DMS 273 treated with DMSO at 0.1 percent for 48 hours (cell line): ENCODE results near the gene OLFM3.

ENCODE experiments used
- DNase-seq: peaks from one replicate; lab custom pipeline; 2025; lab: John Stamatoyannopoulos, UW

The OLFM3 gene

DNA sequence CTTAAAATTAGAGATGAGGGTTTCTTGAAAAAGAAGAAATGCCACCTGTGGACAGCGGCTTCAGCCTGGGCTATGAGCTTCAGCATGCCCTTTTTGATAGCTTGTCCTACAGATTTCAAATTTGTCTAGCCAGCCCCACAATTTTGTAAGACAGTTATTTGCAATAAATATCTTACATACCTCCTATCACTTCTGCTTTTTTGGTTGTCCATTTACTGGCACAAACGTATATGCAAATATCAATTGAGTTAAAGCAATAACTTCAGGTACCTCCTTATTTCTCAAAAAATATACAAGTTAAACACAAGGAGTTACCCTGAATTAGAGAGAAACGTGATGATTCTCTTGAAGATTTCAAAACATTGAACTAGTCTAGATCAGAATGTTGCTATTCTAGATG is 53.5 kb downstream of the OLFM3 start:
- DNase-seq = no peak

DNA sequence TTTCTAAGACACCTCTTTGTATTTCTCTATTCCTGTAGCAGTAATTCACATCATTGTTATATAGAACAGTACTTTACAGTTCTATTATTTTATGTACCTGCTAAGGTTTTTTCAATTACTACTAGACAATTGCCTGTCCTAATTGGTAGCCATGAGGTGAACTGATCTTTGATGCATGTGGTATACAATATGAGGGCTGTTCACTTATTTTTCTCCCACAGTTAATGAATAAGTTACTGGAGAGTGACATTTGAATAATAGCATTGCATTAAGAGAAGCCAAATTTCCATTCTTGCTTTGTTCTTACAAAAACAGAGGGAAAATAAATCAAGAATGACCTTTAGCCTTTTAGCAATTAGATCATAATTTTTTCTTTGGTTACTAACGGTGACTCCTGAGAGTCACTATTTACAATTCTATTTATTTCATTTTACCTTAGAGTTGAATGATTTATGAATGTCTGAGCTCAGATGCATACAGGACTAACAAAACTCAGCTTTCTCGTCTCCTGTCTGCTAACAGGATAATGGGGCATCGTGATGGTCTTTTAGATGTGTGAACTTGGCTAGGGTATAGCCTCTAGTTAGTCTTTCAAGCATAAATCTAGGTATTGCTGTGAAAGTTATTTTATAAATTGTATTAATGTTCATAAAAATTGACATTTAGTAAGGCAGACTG is 54.1 kb downstream of the OLFM3 start:
- no peak for DNase-seq

DNA sequence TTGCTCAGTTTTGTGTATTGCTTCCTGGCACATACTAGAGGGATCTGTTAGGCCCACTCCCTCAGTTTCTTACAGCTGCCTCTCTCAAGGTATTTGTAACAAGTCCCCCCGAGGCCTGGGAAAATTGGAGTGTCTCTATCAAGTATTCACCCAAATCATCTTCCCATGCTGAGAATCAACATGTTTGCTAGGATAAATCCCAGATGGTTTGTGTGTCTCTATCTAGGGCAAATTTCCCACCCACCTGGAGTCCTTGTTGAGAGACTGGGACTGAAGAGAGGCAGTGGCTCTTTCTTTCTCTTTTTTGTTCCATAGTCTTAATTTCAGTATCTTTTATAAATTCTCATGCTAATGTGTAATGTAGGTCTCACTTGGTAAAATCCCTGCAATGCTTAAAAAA is 58.0 kb downstream of the OLFM3 start:
- DNase-seq = no peak

DNA sequence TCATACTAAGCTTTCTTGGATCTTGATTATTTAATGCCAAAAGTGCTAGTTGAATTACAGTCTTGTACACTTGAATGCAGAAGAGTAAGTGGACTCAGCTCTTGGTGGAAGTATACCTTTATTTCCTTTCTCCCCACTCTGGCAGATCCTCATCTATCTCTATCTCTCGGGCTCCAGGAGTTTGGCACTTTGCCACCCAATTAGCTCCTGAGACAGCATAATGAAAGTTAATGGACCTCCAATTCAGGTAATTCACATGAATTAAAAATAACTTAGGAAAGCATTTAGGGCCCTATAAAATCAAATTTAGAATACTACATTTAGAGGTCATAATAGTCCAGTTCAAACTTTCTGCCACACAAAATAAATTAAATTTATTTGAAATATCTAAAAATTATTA is 67.4 kb downstream of the OLFM3 start:
- no peak for DNase-seq

DNA sequence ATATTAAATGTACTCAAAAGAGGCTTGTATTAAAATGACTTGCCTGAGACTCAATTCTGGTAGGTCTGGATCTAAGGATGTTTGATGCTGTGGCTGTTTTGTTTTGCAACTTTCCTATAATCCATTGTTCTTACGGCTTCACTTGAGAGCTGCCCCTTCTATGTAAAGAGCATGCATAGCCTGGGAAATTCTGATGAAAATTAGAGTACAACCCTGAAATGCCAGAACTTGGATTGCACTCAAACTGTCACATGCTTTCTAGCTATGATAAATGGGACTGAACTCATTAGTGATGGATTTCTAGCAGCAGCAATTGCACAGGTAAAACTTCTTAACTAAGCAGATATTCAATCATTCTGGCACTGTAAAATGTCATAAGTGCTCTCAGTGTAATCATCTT is 67.9 kb downstream of the OLFM3 start:
- no peak for DNase-seq

DNA sequence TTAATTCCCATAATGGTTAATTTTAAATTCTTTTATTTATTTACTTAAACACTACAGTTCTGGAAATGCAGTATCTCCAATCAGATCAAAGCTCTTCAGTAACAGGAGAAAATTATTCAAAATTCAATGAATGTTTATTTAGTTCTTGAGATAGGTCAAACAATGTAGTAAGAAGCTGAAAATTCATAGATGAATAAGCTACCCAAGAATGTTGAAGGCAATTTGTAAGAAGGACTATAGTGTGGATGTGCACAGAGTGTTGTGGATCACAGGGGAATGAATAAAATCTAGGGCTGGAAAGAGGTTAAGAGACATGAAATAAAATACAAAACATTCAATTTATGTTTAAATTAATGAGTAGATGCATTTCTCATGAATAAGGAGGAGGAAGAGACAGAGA is 72.0 kb downstream of the OLFM3 start:
- no peak for DNase-seq

DNA sequence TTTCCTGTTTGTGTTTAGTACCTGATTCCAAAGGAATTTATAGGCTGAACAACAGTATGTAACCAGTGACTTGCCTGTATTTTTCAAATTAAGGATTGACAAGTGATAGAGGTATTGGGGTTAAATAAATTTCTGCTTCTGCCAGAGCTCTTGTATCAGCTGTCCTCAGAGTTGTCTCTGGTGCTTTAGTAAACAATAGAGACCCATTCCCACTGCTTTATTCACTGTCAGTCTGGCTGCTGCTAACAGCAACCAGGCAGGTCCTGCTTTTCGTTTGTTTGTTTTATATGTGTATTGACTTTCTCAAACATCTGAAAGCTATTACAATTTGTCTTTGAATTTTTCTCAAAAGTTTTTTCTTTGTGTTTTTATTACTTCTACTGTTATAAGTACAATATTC is 76.1 kb downstream of the OLFM3 start:
- DNase-seq = no peak

DNA sequence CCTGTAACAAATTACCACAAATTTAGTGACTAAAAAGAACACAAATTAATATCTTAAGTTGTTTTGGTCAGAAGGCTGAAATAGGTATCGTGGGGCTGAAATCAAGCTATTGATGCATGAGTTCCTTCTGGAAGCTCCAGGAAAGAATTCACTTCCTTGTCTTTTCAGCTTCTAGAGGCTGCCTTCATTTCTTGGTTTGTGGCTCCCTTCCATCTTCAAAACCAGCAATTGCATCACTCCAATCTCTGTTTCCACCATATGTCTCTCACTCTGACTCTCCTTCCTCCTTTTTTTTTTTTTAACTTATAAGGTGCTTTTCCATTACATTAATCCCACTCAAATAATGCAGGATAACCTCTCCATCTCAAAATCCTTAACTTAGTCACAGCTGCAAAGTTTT is 78.4 kb downstream of the OLFM3 start:
- no peak for DNase-seq

DNA sequence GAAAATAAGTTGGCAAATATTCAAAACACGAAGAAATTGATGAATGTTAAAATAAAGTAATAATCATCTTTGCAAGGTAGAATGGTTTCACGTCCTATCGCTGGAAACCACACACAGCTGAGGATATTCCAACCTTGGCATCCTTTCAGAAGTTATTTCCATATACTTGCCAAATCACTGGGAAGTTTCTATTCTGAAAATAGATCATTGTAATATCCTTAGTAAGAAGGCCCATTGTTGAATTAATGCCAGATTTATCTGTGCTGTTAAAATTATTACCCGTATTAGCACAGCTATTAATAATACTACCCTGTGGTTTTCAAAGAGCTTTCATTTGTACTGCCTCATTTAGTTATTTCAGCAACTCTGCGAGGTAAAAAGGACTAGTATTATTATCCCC is 81.1 kb downstream of the OLFM3 start:
- DNase-seq = no peak

DNA sequence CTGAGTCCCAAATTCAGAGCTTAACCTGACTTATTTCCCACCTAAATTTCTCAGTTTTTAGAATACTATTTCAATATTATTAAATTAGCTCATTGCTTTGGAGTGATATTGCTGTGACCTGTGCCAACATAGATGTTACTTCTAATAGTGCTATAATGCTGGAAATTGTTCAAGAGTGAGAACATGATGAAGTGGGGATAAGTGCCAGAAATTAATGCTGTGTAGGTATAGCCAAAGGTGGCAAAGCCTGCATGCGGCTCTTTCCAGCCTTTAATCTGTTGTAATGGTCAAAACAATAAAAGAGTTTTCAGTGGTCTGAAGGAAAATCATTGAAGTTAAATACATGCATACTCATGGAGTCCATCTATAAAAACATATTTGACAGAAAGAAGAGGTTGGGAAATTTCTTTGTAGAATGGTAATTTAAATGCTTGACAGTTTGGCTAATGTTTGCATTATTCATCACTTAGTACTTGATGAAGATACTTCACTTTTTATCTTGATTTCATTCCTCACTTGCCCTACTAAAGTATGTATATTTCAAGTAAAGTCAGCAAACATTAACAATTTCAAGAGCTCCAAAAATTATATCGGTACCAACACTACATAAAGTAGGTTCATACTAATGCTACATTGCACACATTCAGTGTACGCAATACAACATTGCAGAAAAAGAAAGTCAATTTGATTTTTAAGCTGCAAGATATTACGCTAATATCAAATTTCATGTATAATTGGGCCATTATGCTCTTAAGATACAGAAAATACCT is 82.1 kb downstream of the OLFM3 start:
- DNase-seq = no peak

DNA sequence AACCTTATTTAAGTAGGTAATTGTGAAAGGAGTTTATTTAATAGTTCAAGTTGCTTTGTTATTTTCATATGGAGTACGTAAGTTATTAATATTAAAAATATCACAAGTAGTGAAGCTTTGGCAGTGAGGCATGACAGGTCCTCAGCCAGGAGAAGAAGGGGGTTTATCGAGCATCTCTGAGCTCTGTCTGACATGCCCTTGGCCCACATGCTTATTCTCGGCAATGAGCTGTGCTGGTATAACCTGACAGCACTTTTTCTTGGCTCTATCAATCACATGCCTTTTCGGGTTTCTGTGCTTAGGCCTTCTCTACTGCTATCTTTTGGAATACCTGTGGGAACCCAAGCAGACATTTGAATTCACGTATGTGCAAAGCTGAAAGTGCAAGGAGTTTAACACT is 84.8 kb downstream of the OLFM3 start:
- no peak for DNase-seq

DNA sequence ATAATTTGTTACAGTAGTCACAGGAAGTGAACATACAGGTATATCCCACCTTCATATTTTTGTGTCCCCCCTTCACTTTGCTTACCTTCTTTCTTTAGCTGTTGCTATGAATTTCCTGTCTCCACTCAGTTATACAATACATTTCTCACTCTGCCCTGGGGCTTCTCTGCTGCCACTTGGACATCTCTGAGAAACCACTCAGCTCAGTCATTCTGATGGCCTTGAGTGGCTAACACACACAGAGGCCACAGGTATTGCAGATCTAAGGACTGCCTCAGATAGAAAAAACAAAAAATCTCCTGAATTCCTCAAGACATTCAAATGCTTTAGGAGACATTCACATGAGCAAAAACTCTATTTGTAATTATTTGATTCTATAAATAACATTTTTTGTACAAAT is 87.7 kb downstream of the OLFM3 start:
- no peak for DNase-seq

DNA sequence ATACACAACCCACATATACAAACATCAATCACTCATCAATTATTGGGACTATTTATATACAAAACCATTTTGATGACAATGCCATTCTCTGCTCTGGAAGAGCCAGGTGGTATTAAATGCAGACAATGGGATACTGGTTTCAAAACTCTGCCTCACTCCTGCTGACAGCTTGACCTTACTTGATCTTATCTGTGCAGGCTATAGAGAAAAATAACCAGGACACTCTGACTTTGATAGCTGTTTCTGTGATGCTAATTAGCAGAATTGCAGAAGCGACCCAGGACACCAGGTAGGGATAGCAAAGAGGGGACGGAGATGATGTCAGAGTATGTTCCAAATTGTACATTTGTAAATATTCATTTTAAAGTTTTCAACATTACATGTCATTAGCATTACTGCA is 89.5 kb downstream of the OLFM3 start:
- DNase-seq = no peak

DNA sequence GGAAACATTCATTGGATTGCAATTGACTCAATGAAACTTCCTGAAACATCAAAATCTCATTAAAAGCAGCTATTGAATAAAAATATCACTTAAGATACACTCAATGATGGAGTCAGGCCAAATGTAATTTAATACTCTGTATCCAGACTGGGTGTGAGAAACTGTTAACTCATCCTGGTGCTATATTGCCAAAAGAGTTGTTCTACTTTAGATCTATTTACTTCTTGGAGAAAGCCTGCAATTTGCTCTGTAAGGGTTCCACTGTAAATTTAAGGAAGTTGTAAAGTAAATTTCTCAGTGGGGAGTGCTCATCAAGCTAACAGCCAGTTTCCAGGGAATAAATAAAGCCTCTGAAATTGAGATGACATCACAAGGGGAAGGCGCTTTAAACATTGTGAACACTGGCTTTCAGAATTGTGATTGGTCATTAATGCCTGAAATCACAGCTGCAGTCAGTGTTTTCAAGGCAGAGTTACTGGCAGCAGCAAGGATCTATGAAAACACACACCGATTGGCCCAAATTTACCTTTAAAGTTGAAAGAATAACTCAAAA is 91.4 kb downstream of the OLFM3 start:
- no peak for DNase-seq

DNA sequence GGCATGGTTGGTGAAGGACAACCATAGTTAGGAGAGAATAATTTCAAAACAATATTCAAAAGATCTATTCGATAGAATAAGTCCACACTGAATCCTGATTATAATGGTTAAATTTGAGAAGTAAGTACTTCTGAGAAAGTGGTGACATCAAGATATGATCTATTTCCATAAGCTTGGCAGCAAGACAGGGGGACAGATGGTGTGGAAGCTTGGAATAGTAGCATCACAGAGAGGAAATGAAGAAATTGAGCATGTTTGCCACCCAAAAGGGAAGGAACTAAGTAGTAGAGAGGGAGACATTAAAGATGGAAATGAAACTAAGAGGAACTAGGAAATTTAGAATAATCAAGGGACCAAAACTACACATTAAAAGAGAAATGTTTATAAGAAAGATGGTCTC is 94.5 kb downstream of the OLFM3 start:
- no peak for DNase-seq

DNA sequence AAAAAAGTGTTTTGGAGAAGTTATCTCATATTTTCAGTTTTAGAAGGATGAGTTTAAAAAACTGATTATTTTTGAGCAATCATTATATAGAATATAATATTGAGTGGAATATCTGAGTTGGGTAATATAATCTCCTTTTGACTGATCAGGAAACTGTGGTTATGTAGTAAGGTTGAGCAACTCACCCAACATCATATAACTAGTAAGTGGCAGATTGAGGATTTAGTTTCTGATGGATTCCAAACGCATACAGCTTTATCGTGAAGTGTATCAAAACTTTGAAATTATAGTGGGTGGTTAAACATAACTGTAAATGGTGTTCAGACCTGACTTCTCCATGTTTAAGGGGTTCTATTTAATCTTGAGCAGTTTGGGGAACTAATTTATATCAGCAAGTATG is 98.6 kb downstream of the OLFM3 start:
- no peak for DNase-seq

DNA sequence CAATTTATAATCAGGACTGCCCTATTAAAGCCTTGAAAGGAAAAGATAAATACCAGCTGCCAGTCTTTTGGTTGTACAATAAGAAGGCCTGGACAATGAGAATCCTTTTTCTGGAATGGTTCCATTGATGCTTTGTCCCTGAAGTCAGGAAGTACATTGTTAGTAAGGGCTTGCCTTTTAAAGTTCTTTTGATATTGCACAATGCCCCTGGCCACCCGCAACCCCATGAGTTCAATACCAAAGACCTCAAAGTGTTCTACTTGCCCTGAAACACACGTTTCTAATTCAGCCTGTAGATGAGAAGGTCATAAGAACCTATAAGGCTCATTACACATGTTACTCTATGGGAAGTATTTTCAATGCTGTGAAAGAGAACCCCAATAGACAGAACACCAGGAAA is 112.1 kb downstream of the OLFM3 start:
- no peak for DNase-seq

DNA sequence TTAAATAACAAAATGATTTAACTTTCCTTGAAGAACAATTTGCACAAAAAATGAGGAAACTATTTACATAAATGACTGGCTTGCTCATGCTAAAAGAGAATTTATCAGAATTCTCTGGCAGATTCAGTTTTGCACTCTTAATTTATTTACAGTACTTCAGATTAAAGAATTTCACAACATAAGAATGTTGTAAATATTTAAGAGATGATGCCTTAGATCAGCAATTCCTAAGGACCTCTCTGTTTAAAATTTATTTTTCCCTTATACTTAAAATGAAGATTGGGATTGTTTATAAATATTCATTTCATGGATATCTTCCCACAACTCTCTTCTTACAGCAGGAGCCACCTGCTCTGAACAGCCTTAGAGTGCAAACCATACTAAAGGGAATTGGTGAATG is 120.8 kb downstream of the OLFM3 start:
- DNase-seq = no peak

DNA sequence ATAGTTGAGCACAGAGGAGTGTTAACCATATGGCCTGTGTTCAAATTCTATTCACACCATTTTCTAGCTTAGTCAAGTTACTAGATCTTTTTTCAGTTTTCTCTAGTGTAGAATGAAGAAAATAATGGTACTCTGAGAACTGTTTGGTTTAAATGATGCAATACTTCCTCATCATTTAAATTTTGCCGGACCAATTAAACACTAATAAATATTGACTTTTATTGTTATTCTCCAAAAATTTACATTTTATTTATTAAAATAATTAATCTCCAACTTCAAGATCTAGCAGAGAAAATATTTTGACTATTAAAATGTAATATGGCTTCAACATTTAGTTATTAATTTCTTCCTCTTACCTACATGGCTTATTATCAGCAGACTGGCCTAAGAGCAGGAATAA is 123.1 kb downstream of the OLFM3 start:
- DNase-seq = no peak

DNA sequence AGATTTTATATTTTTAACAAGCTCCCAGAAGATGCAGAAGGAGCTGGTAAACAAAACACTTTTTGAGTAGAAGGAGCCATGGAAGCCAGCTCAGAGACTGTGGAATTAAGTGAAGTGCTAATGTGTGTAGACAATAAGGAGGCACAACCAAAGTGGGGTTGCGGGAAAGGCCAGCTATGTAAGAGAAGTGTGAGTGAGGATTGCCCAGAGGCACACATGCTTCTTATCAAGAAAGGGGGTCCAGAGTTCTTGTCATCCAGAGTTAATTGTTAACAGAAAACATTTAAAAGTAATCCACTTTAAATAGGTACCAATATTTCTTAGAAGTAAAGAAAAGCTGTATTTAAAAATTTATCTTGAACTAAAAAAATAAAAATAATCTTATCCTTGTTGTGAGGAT is 136.8 kb downstream of the OLFM3 start:
- no peak for DNase-seq

DNA sequence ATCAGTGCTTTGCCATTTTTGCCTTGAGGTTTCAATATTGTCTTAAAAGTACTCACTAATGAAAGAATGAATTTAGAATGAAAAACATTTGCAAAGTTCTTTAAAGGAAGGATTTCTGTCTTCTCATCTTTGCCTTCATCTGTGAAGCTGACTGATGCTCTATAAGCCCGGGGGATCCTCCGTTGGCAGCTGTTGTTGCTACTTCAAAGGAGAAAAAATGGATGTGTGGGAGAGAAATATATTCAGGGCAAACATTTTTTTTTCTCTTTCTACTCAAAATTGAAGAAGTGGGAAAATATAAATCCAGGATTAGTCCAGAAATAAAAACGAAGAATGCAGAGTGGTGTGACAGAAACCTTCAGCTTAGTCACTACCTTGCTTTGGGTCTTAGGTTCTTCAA is 142.5 kb downstream of the OLFM3 start:
- DNase-seq = no peak

DNA sequence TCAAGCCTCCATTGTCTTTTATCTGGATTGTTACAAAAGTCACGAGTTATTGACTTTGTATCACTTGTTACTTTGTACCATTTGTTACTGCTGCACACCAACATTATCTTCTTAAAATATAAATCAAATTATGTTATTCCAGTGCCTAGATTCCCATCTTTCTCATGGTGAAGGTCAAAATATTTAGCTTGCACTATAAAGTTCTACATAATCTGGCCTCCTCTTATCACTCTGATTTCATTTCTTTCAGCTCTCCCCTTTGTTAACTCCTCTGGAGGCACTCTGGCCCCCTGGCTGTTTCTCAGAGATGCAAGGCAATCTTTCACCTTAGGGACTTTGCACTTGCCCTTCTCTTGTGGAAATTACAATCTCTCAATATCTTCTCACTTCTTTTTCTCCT is 143.8 kb downstream of the OLFM3 start:
- no peak for DNase-seq

DNA sequence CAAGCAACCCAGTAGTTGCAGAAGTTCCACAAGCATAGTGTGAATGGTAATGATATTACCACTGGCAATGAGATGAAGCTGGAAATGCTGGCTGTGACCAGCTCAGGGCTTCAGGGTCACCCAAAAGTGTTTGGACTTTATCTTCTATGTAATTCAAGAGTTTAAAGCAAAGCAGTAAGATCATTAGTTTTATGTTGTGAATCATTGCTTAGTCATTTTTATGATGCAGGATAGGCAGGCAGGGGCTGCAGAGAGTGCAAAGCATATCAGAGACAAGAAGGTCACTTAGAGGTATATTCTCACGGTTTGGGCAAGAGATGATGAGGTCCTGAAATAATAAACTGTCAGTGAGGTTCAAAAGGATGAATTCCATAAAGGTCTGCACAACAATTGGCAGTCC is 147.4 kb downstream of the OLFM3 start:
- DNase-seq = no peak

DNA sequence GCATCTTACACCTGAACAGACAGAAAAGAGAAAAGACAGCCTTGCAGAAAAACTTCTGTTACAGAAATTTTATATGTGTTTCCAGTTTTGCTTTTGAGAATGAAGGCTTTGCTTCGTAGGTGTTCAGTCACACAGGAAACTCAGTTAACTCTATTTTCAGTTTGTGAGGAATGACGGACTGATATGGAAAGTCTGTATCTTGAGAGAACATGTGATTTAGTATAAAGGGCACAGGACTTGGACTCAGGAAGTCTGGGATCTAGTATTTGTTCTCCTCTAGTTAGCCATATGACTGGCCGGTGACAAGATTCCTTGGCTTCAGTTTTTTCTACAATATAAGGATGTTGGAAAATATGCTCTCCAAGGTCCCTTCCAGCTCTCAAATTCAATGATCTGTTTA is 149.1 kb downstream of the OLFM3 start:
- no peak for DNase-seq
